ENCODE measurements around the gene EIF3L. TPM values are rescaled to one million over a fixed set of nuclear protein-coding genes. Genes with fewer than 3 reads are reported as not detected.

Gene EIF3L
- polyA plus RNA-seq, 3 donors: 209 to 503 (median 246) TPM

- peaks cover 11% of the 10 kb centered on the region for H3K79me2 ChIP-seq (ENCODE audit: insufficient read depth, low read length)
- peaks cover 0 to 17% (median 7%) of the 10 kb centered on the region in 7 donors for H3K9me3 Mint-ChIP-seq
- peaks cover 27 to 51% of the 10 kb centered on the region in 2 donors for H3K27me3 ChIP-seq (ENCODE audit: control insufficient read depth in 2 of 2, insufficient read depth in 2 of 2, low read length in 2 of 2)
- H3K27ac Mint-ChIP-seq: peak within 1 kb of the TSS in 2 of 7 donors; percentile 57 to 63
- H3K36me3 Mint-ChIP-seq: peaks cover 8 to 16% of the 10 kb centered on the region in 2 donors
- peaks cover 52 to 64% (median 54%) of the 10 kb centered on the region in 3 donors for H3K27me3 Mint-ChIP-seq (ENCODE audit: low read depth in 3 of 3)
- no peak for TF ChIP-seq CTCF (IDR thresholded peaks at IDR 0.05)
- H3K4me1 Mint-ChIP-seq: peaks cover 49% of the 10 kb centered on the region
- no peaks in the 10 kb centered on the region for H3K36me3 ChIP-seq (replicated peaks in 1 of 2; ENCODE audit: control insufficient read depth in 1 of 2, insufficient read depth in 2 of 2, low read length in 2 of 2)
- H2AFZ ChIP-seq (ENCODE audit: insufficient read depth, low read depth, low read length, poor library complexity, severe bottlenecking): peak within 1 kb of the TSS; percentile 81
- peaks cover 0 to 5% of the 10 kb centered on the region in 2 donors for H3K9me3 ChIP-seq (replicated peaks in 1 of 2; ENCODE audit: control insufficient read depth in 1 of 2, insufficient read depth in 1 of 2, low read length in 2 of 2)
- H3K4me3 Mint-ChIP-seq: peak within 1 kb of the TSS; percentile 87 to 96
- H3K4me2 ChIP-seq (replicated peaks; ENCODE audit: extremely low read depth, low read length, poor library complexity, severe bottlenecking): peak within 1 kb of the TSS; percentile 89
- peaks cover 13% of the 10 kb centered on the region for H4K20me1 ChIP-seq (ENCODE audit: insufficient read depth, low read length)
- intact Hi-C loops (cut with micrococcal nuclease): loop anchor here in 1 of 2 donors (10.0 kb wide), 1 partner anchor 123 kb away; the partner anchor contains the start of gene NOL12
- H3K4me3 ChIP-seq (replicated peaks in 1 of 3; ENCODE audit: low read depth in 2 of 3, low read length in 3 of 3): peak within 1 kb of the TSS; percentile 42 to 75 (median 59)
- H3K27ac ChIP-seq (ENCODE audit: low read depth in 1 of 2, low read length in 2 of 2): no peak within 1 kb of the TSS
- H3K4me1 ChIP-seq (ENCODE audit: control insufficient read depth in 1 of 2, insufficient read depth in 2 of 2, low read length in 2 of 2): peaks cover 52 to 61% of the 10 kb centered on the region in 2 donors
- H3K9ac ChIP-seq (ENCODE audit: insufficient read depth, low read length, poor library complexity, severe bottlenecking): peak within 1 kb of the TSS; percentile 44
- DNase-seq: peak; percentile 77 to 83 (median 78)
- under 1% methylated on average over 49 of the region's 73 CpGs for whole genome bisulfite sequencing (ENCODE audit: insufficient coverage)
These were observed 41.6 kb upstream of the EIF3L start, which contains the start of gene GCAT for GRCh38 chr22:37807410-37808293. Gene GCAT, plus strand, starts transcription at chr22:37807934. Its CDS starts 34 bp downstream, at chr22:37807968.

- Histone ChIP-seq H3K9me3 (replicated peaks in 1 of 2; ENCODE audit: control insufficient read depth in 1 of 2, insufficient read depth in 1 of 2, low read length in 2 of 2) (peaks cover 0 to 5% of the 10 kb centered on the region in 2 donors), H3K4me2 (replicated peaks; ENCODE audit: extremely low read depth, low read length, poor library complexity, severe bottlenecking) (peak overlapping the region; percentile 89), H3K36me3 (replicated peaks in 1 of 2; ENCODE audit: control insufficient read depth in 1 of 2, insufficient read depth in 2 of 2, low read length in 2 of 2) (no peaks in the 10 kb centered on the region), H3K79me2 (ENCODE audit: insufficient read depth, low read length) (peaks cover 11% of the 10 kb centered on the region), H3K27ac (ENCODE audit: low read depth in 1 of 2, low read length in 2 of 2) (no peak overlapping the region), H2AFZ (ENCODE audit: insufficient read depth, low read depth, low read length, poor library complexity, severe bottlenecking) (peak overlapping the region; percentile 81), H3K4me3 (replicated peaks in 1 of 3; ENCODE audit: low read depth in 2 of 3, low read length in 3 of 3) (peak overlapping the region; percentile 36 to 75 (median 46)), H3K9ac (ENCODE audit: insufficient read depth, low read length, poor library complexity, severe bottlenecking) (peak overlapping the region; percentile 33), H3K4me1 (ENCODE audit: control insufficient read depth in 1 of 2, insufficient read depth in 2 of 2, low read length in 2 of 2) (peaks cover 46 to 55% of the 10 kb centered on the region in 2 donors), H3K27me3 (ENCODE audit: control insufficient read depth in 2 of 2, insufficient read depth in 2 of 2, low read length in 2 of 2) (peaks cover 22 to 45% of the 10 kb centered on the region in 2 donors), H4K20me1 (ENCODE audit: insufficient read depth, low read length) (peaks cover 13% of the 10 kb centered on the region)
- intact Hi-C loops (cut with micrococcal nuclease): loop anchor here in 1 of 2 donors (10.0 kb wide), 1 partner anchor 123 kb away; the partner anchor contains the start of gene NOL12
- Mint-ChIP-seq H3K36me3 (peaks cover 8 to 12% of the 10 kb centered on the region in 2 donors), H3K27me3 (ENCODE audit: low read depth in 3 of 3) (peaks cover 46 to 57% (median 48%) of the 10 kb centered on the region in 3 donors), H3K27ac (no peak overlapping the region), H3K4me1 (peaks cover 43% of the 10 kb centered on the region), H3K9me3 (peaks cover 0 to 13% (median 5%) of the 10 kb centered on the region in 7 donors), H3K4me3 (peak overlapping the region; percentile 87 to 96)
- no peak for DNase-seq
- no peak for TF ChIP-seq CTCF (IDR thresholded peaks at IDR 0.05)
- WGBS (ENCODE audit: insufficient coverage): 9% methylated on average over 8 of the region's 8 CpGs
These were observed 40.9 kb upstream of the EIF3L start for GRCh38 chr22:37808294-37808657.
